WERI-Rb-1 (cell line): Measurements from ENCODE around the gene CDYL.

Experiments used
- DNase-seq: peaks from one replicate; pipeline ENCODE4 v3.0.0-alpha.2; 2020
- H3K27ac ChIP-seq: fragments of 250-450 bp; sonication (Bioruptor Pico); 2 replicates; pipeline ENCODE4 v1.5.1; 2020; ENCODE audit warnings: mild to moderate bottlenecking, moderate library complexity
- H3K27me3 ChIP-seq: fragments of 250-450 bp; sonication (Bioruptor Pico); 2 replicates; pipeline ENCODE4 v1.5.1; 2021; ENCODE audit warnings: mild to moderate bottlenecking, low read depth, moderate library complexity; ENCODE audit not compliant: insufficient read depth, severe bottlenecking
- H3K36me3 ChIP-seq: fragments of 250-450 bp; sonication (Bioruptor Pico); 2 replicates; pipeline ENCODE4 v1.5.1; 2020; ENCODE audit warnings: mild to moderate bottlenecking, moderate library complexity
- H3K4me3 ChIP-seq: 2 replicates; pipeline ENCODE4 v1.5.1; 2011; ENCODE audit warnings: low read depth, mild to moderate bottlenecking, control low read depth, low read length
- H3K9me3 ChIP-seq: fragments of 250-450 bp; sonication (Bioruptor Pico); 2 replicates; pipeline ENCODE4 v1.5.1; 2021; ENCODE audit warnings: mild to moderate bottlenecking, moderate library complexity; ENCODE audit not compliant: severe bottlenecking
- CTCF ChIP-seq: IDR thresholded peaks from 2 replicates; pipeline ENCODE4 v1.5.1; 2011; ENCODE audit warnings: low read depth, mild to moderate bottlenecking, control low read depth, inconsistent platforms, low read length

Gene CDYL

DNA sequence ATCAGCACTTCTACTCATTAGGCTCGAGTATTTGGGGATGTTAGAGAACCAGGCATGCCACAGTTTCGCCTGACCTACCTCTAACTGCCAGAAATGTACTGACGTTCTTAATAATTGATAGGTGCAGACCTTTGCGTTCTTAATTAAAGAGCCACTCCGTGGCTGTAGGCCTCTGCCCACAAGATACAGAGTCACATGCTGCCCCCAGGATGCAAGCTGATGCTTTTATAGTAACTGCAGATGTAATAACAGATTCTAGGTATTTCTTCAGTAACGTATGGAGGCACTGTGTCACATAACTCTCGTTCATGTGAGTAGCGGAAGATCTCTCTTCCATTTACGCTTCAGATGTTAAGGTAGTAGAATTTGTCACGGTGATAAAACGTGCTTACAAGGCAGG lies 114.4 kb downstream of the CDYL start:
- no peak for TF ChIP-seq CTCF
- Histone ChIP-seq H3K4me3 (no peak overlapping the region), H3K9me3 (no peaks in the 10 kb centered on the region), H3K27me3 (no peaks in the 10 kb centered on the region), H3K27ac (no peak overlapping the region), H3K36me3 (peaks cover 10% of the 10 kb centered on the region)
- no peak for DNase-seq

DNA sequence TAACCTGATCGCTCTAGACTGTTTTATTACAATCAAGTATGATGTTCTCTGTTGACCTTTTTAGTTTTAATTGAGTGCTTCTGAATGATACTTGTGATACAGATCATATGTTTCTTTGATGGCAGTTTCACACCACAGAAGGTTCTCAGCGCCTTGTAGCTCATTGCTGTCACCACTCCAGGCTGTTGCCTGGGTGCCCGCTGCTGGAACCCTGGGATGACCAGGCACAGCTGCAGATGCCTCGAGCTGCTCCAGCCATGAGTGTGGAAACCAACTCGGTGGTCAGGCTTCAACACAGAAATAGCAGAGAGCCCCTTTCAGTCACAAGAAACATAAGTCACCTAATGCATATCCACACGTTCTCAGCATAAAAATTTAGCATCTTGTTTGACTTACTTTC lies 114.9 kb downstream of the CDYL start:
- Histone ChIP-seq H3K27me3 (no peaks in the 10 kb centered on the region), H3K36me3 (peaks cover 10% of the 10 kb centered on the region), H3K9me3 (no peaks in the 10 kb centered on the region), H3K27ac (no peak overlapping the region), H3K4me3 (no peak overlapping the region)
- no peak for TF ChIP-seq CTCF
- DNase-seq: no peak

DNA sequence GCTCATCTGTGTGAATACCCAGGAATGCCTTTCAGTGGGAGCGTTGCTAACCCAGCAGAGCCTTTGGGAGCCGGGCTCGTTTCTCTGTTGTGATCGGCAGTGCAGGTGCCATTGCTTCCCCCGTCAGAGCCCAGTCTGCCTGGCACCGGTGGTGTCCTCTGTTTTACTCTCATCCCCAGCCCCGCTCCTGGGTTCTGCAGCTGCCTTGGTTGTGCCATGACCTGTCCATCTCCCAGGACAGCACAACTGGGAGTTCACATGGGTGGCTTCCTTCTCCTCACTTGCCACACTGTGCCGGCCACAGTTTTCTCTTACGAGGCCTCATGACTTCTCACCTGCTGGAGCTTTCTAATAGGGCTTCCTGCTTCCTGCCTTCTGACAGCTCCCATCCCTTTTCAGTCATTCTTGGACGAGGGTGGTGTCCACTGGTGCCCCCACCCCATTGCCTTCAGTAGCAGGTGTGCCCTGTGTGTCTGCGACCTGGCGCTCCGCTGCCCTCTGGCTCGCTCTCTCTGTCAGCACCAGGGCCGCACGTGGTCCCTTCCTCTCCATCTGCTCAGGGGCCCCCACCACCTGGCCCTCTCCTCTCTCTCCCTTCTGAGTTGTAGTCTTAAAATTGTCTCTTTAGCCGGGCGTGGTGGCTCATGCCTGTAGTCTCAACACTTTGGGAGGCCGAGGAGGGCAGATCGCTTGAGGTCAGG lies 116.7 kb downstream of the CDYL start:
- H3K9me3 ChIP-seq: no peaks in the 10 kb centered on the region
- H3K27ac ChIP-seq: no peak overlapping the region
- DNase-seq: no peak
- no peak for TF ChIP-seq CTCF
- H3K36me3 ChIP-seq: peaks cover 11% of the 10 kb centered on the region
- H3K27me3 ChIP-seq: no peaks in the 10 kb centered on the region
- no peak overlapping the region for H3K4me3 ChIP-seq

- H3K27ac ChIP-seq: no peak overlapping the region
- H3K27me3 ChIP-seq: no peaks in the 10 kb centered on the region
- no peak for DNase-seq
- peaks cover 19% of the 10 kb centered on the region for H3K36me3 ChIP-seq
- peaks cover 4% of the 10 kb centered on the region for H3K9me3 ChIP-seq
- H3K4me3 ChIP-seq: no peak overlapping the region
- TF ChIP-seq CTCF: no peak
Observed at GRCh38 chr6:4894049-4894448, 117.8 kb downstream of the CDYL start.

- H3K36me3 ChIP-seq: peaks cover 19% of the 10 kb centered on the region
- no peak overlapping the region for H3K4me3 ChIP-seq
- peaks cover 11% of the 10 kb centered on the region for H3K9me3 ChIP-seq
- DNase-seq: no peak
- no peaks in the 10 kb centered on the region for H3K27me3 ChIP-seq
- TF ChIP-seq CTCF: no peak
- H3K27ac ChIP-seq: no peak overlapping the region
Observed at GRCh38 chr6:4895971-4896370, 119.8 kb downstream of the CDYL start.

DNA sequence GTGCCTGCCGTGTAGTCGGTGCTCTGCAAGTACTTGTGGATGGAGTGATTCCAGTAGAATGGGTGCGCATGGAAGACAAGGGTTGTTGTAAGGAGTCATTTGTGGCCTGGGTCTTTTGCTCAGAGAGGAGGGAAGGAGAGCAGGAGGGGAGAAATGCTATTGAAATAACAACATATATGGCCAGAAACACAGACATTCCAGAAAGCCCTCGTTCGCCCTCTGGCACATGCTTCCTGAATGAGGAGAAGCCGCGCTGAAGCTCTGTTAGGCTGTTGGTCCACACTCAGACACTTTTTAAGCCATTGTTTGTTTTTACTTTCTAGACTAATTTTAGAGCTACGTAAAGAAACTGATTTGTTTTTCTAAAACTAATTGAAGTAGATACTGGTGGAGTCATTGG lies 120.2 kb downstream of the CDYL start:
- H3K27ac ChIP-seq: no peak overlapping the region
- DNase-seq: no peak
- H3K27me3 ChIP-seq: no peaks in the 10 kb centered on the region
- peaks cover 11% of the 10 kb centered on the region for H3K9me3 ChIP-seq
- no peak for TF ChIP-seq CTCF
- peaks cover 19% of the 10 kb centered on the region for H3K36me3 ChIP-seq
- H3K4me3 ChIP-seq: no peak overlapping the region
